CD1c-positive myeloid dendritic cell (primary cell): Measurements from ENCODE around the gene SEC14L3.

Source experiments
- DNase-seq: peaks from one replicate; pipeline ENCODE4 v3.0.0-alpha.2; 2016; ENCODE audit errors: extremely low spot score

Gene SEC14L3

GRCh38 chr22:30471616-30472318 is at the start of gene SEC14L3:
TSS of gene SEC14L3 (minus strand) at chr22:30472017. CDS start at chr22:30471958, 59 bp downstream.
- DNase-seq = no peak

DNA sequence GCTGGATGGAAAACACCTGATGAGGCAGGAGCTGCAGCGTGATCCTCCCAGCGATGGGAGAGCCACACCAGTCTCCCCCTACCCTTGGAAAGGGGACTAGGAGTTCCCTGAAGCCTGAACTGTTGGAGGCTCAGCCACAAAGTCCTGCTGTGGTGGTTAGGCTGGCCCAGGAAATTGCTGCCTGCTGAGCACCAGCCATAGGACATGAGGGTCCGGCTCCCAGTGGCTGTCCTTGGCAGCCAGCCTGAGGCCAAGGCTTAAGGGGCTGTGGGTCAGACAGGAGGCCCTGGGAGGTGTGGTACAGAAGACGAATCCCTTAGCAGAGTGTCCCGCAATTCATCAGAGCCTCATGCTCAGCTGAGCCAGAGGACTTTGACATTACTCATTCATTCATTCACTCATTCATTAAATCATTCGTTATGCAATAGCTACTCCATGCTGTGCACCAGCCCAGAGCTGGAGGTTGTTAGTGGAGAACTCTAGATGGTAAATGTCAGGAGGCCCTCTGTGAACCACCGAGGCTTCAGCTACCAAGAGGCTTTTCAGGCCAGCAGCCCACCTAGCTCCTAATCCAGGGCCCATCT is 48.1 kb upstream of the SEC14L3 start:
- no peak for DNase-seq

GRCh38 chr22:30516731-30517130 is 44.9 kb upstream of the SEC14L3 start:
- DNase-seq = no peak

DNA sequence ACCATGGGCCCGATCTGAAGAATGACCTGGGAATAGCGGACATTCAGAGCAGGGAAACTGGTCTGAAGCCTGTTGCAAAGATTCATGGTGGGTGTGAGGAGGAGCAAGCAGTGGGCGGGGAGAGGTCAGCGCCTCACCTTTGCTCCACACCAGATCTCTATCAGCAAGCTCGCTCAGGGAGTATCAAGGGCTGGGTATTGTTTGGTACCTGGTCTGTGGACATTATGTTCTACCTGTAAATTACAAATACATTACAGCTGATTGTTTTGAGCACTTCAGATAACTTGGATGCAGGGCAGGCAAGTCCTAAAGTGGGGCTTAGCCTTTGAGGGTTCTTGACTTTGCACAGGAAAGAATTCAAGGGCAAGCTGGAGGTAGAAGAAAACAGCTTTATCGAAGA is 44.5 kb upstream of the SEC14L3 start:
- DNase-seq = no peak

GRCh38 chr22:30514252-30514651 is 42.4 kb upstream of the SEC14L3 start:
- DNase-seq = no peak

- no peak for DNase-seq
These were observed 41.6 kb upstream of the SEC14L3 start for GRCh38 chr22:30513462-30513861.

DNA sequence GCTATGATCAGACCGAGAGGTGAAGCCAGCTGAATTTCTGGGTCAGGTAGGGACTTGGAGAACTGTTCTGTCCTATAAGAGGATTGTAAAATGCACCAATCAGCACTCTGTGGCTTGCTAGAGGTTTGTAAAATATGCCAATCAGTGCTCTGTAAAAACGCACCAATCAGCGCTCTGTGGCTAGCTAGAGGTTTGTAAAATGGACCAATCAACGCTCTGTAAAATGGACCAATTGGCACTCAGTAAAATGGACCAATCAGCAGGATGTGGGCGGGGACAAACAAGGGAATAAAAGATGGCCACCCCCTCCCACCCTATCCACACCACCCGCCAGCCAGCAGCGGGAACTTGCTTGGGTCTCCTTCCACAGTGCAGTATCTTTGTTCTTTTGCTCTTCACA is 40.1 kb upstream of the SEC14L3 start:
- DNase-seq = no peak

GRCh38 chr22:30511109-30511508 is 39.3 kb upstream of the SEC14L3 start:
- DNase-seq = no peak

GRCh38 chr22:30508216-30508615 is 36.4 kb upstream of the SEC14L3 start:
- DNase-seq = no peak

DNA sequence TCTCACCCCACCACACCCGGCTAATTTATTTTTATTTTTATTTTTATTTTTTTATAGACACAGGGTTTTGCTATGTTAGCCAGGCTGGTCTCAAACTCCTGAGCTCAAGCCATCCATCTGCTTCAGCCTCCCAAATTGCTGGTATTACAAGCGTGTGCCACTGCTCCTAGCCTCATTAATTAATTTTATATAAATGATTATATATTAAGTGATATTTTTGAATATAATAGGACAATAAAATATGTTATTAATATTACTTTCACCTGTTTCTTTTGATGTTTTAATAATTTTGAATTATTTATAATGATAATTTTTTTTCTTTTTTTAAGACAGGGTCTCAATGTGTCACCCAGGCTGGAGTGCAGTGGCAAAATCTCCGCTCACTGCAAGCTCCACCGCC is 35.9 kb upstream of the SEC14L3 start:
- DNase-seq = no peak

GRCh38 chr22:30506507-30506968 is 34.7 kb upstream of the SEC14L3 start:
- DNase-seq = no peak

DNA sequence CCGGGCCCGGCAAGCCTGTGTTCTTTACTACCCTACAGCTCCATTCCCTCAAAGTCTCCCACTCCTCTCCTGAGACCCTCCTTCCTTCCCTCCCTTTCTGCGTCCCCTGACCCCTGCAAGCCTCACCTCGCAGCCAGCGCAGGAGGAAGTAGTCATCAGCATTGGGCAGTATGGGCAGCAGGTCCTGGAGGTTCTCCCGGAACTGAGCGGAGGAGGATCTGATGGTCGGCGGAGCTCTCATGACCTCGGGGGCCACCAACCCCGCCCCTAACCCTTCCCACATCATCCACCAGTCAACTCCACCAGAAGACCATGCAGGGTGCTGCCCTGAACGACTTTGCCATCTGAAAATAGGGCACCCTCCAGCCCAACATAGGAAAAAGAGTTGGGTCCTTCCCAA is 31.7 kb upstream of the SEC14L3 start:
- no peak for DNase-seq

GRCh38 chr22:30502911-30503310 is 31.1 kb upstream of the SEC14L3 start:
- DNase-seq = no peak

DNA sequence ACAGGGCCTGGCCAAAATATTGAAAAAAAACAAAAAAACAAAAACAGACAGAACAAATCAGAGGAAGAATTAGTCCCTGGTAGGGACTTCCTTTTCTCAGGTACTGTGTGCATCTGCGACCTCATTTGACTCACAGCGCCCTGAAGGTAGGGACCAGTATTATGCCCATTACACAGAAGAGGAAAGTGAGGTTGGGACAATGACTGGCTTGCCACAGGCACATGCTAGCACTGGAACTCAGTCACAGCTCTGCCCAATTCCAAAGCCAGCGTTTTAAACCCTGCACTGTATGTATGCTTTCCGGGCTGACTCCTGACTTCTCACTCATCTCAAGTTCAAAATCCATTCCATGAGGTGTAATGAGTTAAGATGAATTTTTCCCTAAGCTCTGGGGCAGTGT is 30.3 kb upstream of the SEC14L3 start:
- no peak for DNase-seq

- DNase-seq = no peak
These were observed 28.8 kb upstream of the SEC14L3 start for GRCh38 chr22:30500628-30501027.

- no peak for DNase-seq
These were observed 25.8 kb upstream of the SEC14L3 start for GRCh38 chr22:30497466-30498150.

- no peak for DNase-seq
These were observed 23.4 kb upstream of the SEC14L3 start for GRCh38 chr22:30495041-30495784.

DNA sequence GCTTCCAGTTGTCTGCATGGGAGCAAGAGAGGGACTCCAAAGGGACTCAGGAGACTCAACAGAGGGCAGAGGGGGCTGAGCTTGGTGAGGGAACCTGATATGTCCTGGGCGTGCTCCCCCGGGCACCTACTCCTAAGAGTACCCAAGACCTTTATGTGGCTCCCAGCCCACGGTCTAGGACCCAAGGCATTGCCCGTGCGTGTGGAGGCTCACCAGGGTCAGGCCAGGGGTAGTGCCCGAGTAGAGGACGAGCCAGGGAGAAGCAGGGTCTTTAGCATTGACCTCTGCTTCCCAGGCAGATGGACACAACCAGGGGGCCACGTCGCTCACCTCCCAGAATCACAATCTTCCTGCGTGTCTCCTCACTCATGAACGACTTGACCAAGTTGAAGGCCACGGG is 20.3 kb upstream of the SEC14L3 start:
- DNase-seq = no peak

DNA sequence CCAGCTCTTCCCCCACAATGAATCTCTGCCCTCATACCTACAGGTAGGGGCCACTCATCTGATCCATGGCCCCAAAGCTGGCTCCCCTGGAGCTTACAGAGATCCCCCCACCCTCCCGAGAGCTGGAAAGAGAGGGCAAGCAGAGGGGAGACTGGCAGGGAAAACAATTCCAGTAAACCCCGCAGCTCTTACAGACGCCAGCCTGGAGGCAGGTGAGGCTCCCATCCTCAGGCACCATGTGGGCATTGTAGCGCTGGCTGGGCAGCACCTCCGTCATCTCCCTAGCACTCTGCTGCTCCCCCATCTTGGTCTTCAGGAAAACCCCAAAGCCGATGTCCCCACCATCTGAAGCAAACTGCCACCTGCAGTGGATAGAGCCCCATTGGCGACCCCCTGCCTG is 19.6 kb upstream of the SEC14L3 start:
- no peak for DNase-seq

GRCh38 chr22:30490399-30490798 is 18.6 kb upstream of the SEC14L3 start:
- DNase-seq = no peak

- DNase-seq = no peak
These were observed 16.3 kb upstream of the SEC14L3 start for GRCh38 chr22:30488121-30488520.

DNA sequence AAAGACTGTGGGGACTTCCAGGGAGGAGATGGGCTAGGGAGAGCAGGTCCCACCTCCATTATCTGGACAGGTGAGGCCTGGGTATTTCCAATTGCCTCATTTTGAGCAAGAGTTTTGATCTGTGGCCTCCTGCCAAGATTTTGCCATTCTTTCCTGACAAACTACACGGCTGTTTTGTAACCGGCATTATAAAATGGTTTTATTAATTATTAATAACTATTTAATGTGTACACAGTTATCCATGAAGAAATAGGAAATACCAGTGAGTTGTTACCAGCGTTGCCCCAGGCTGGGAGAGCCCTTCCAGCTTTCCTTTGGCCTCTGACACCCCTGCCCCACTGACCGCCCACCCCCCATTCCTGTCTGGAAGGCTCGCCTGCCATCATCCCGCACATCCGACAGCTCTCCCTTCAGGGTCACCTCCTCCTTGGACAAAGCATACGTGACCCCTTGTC is 14.9 kb upstream of the SEC14L3 start:
- DNase-seq = no peak
